Measurements from ENCODE around the gene SNRNP40.

- TF ChIP-seq CTCF (IDR thresholded peaks at IDR 0.05) (no peak), POLR2A (IDR thresholded peaks at IDR 0.05) (no peak)
Measured at GRCh38 chr1:31228986-31229385, 67.6 kb downstream of the SNRNP40 start.
